ENCODE measurements around the gene SRRD. TPM values are rescaled to one million over a fixed set of nuclear protein-coding genes. Genes with fewer than 3 reads are reported as not detected.
"Not testable (repeated sequence)": the region's sequence is repeated elsewhere in the genome, so short reads cannot be mapped to it uniquely, and the experiment has no call there.

Gene SRRD
- total RNA-seq, 2 experiments from 2014 or later = 17.9 to 19.1 TPM

DNA sequence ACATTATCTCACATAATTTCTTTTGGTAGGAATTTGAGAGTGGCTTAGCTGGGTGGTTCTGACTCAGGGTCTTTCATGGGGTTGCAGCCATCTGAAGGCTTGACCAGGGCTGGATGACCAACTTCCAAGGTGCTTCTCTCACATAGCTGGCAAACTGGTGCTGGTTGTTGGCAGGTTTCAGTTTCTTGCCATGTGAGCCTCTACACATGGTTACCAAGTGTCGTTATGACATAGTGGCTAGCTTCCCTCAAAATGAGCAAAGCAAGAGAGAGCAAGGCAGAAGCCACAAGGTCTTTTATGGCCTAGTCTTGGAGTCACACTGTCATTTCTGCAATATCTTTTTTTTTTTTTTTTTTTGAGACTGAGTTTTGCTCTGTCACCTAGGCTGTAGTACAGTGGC, 32.8 kb downstream of the SRRD start:
- peaks cover 24% of the 10 kb centered on the region for H3K4me1 Mint-ChIP-seq
- no peaks in the 10 kb centered on the region for H3K27me3 Mint-ChIP-seq
- DNase-seq = no peak
- ChIA-PET POLR2A (interaction anchor here (0.7 kb wide), 1 partner anchor 93 kb away, joined by 3 read pairs; no protein-coding TSS in a partner anchor), CTCF (interaction anchor here (0.6 to 1.4 kb wide), 7 partner anchors 9 to 158 kb away, joined by 3 to 10 read pairs (median 4); no protein-coding TSS in a partner anchor)
- no peak overlapping the region for H3K27ac Mint-ChIP-seq
- H3K36me3 Mint-ChIP-seq (ENCODE audit: low read depth) = peaks cover 3% of the 10 kb centered on the region
- no peaks in the 10 kb centered on the region for H3K9me3 Mint-ChIP-seq
- no peak overlapping the region for H3K4me3 Mint-ChIP-seq

GRCh38 chr22:26517429-26517828, 33.8 kb downstream of the SRRD start:
- DNase-seq = no peak
- CTCF ChIA-PET = no interaction called here
- H3K9me3 Mint-ChIP-seq = no peaks in the 10 kb centered on the region
- H3K27me3 Mint-ChIP-seq = no peaks in the 10 kb centered on the region
- no peaks in the 10 kb centered on the region for H3K36me3 Mint-ChIP-seq (ENCODE audit: low read depth)
- peaks cover 18% of the 10 kb centered on the region for H3K4me1 Mint-ChIP-seq
- POLR2A ChIA-PET = interaction anchor here (0.7 kb wide), 1 partner anchor 47 kb away, joined by 3 read pairs; no protein-coding TSS in a partner anchor
- no peak overlapping the region for H3K27ac Mint-ChIP-seq
- H3K4me3 Mint-ChIP-seq = no peak overlapping the region

GRCh38 chr22:26522012-26522411, 38.3 kb downstream of the SRRD start:
- Mint-ChIP-seq H3K4me1 (no peaks in the 10 kb centered on the region), H3K4me3 (no peak overlapping the region), H3K36me3 (ENCODE audit: low read depth) (peaks cover 14% of the 10 kb centered on the region), H3K27ac (no peak overlapping the region), H3K27me3 (no peaks in the 10 kb centered on the region), H3K9me3 (no peaks in the 10 kb centered on the region)
- POLR2A ChIA-PET = interaction anchor here (0.7 kb wide), 1 partner anchor 27 kb away, joined by 4 read pairs; no protein-coding TSS in a partner anchor
- no peak for DNase-seq
- CTCF ChIA-PET = interaction anchor here (1.2 to 1.3 kb wide), 2 partner anchors 11 to 18 kb away, joined by 3 read pairs; no protein-coding TSS in a partner anchor

DNA sequence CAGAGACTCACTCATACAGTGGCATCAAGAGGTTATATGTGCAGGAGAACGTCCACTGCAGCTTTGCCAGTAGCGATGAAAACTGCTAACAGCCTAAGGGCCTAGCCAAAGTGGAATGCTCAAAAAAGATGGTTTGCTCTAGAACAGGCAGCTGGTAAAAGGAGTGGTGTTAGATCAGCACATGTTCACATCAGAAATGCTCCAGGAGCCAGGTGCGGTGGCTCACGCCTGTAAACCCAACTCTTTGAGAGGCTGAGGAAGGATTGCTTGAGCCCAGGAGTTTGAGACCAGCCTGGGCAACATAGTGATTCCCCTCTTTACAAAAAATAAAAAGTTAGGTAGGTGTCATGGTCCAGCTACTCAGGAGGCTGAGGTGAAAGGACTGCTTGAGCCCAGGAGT, 38.9 kb downstream of the SRRD start:
- ChIA-PET POLR2A (no interaction called here), CTCF (interaction anchor here (1.2 to 1.9 kb wide), 3 partner anchors 10 to 19 kb away, joined by 3 to 5 read pairs (median 3); no protein-coding TSS in a partner anchor)
- DNase-seq = no peak
- Mint-ChIP-seq H3K36me3 (ENCODE audit: low read depth) (peaks cover 14% of the 10 kb centered on the region), H3K4me3 (no peak overlapping the region), H3K27ac (no peak overlapping the region), H3K4me1 (no peaks in the 10 kb centered on the region), H3K27me3 (no peaks in the 10 kb centered on the region), H3K9me3 (no peaks in the 10 kb centered on the region)

DNA sequence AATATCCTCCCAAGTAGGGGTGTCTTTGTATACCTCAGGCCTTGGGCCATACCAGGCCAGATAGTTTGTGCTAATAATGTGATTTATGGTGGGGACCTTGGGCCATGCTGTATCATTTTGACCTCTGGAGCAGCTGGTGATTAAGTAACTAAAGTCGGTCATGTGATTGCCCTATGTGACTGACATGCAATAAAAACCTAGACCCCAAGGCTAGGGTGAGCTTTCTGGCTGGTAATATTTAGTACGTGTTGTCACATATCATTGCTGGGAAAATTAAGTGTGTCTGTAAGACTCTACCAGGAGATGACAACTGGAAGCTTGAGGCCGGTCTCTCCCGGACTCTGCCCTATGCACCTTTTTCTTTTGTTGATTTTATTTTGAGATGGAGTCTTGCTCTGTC, 41.2 kb downstream of the SRRD start:
- DNase-seq = no peak
- ChIA-PET CTCF (interaction anchor here (0.5 to 0.8 kb wide), 4 partner anchors 8 to 1076 kb away, joined by 3 to 4 read pairs (median 4); no protein-coding TSS in a partner anchor), POLR2A (no interaction called here)
- H3K9me3 Mint-ChIP-seq = no peaks in the 10 kb centered on the region
- H3K27ac Mint-ChIP-seq = no peak overlapping the region
- no peaks in the 10 kb centered on the region for H3K27me3 Mint-ChIP-seq
- H3K4me3 Mint-ChIP-seq = no peak overlapping the region
- peaks cover 15% of the 10 kb centered on the region for H3K36me3 Mint-ChIP-seq (ENCODE audit: low read depth)
- H3K4me1 Mint-ChIP-seq = no peaks in the 10 kb centered on the region

GRCh38 chr22:26525946-26526564, 42.4 kb downstream of the SRRD start:
- POLR2A ChIA-PET = no interaction called here
- no peaks in the 10 kb centered on the region for H3K4me1 Mint-ChIP-seq

GRCh38 chr22:26527167-26527566, 43.5 kb downstream of the SRRD start:
- CTCF ChIA-PET = interaction anchor here (0.6 kb wide), 1 partner anchor 58 kb away, joined by 3 read pairs; no protein-coding TSS in a partner anchor
- Mint-ChIP-seq H3K9me3 (no peaks in the 10 kb centered on the region), H3K36me3 (ENCODE audit: low read depth) (peaks cover 22% of the 10 kb centered on the region), H3K27me3 (no peaks in the 10 kb centered on the region), H3K4me1 (no peaks in the 10 kb centered on the region), H3K27ac (no peak overlapping the region), H3K4me3 (no peak overlapping the region)
- no peak for DNase-seq
- POLR2A ChIA-PET = no interaction called here

More at GRCh38 chr22:26525946-26526564, 42.4 kb downstream of the SRRD start:
- Mint-ChIP-seq H3K9me3 (no peaks in the 10 kb centered on the region), H3K27ac (no peak overlapping the region), H3K27me3 (no peaks in the 10 kb centered on the region), H3K4me3 (no peak overlapping the region), H3K36me3 (ENCODE audit: low read depth) (peaks cover 20% of the 10 kb centered on the region)
- CTCF ChIA-PET = no interaction called here
- no peak for DNase-seq

DNA sequence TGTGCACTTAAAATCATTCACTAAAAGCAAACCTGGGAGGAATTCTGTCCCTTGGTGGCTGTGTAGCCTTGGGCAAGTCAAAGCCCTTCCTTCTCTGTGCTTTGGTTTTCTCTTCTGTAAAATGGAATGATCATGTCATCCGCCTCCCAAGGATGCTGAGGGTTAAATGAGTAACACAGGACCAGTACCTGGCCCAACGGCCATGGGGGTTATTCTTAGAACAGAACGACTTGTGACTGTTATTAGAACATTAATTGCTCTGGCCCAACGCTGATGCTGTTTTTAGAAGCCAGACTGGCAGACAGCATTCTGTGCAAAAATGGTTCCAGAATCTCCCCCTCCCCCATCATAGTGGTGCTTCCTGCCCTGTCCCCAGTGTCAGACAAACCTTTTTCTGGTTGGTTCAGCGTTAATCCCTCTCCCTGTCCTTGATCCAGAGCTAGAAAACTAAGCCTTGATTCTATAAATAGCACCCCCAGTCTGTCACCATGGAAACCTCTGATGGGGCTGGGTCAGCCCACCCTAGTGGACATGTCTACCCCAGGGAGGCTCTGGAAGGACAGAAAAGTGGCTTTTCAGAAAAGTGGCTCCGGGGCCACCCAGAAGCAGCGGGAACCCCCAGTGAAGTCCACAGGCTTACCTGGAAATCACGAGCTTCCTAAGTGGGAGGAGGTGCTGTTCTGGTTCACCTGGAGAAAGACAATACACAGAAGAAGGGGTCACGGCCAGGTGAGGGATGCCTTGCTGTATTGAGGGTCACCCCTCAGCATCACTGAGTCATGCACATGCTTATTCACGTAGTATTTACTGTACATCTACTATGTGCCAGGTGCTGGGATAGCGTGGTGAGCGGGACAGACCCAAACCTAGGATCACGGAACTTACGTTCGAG, 44.1 kb downstream of the SRRD start:
- Mint-ChIP-seq H3K4me3 (no peak overlapping the region), H3K4me1 (peaks cover 4% of the 10 kb centered on the region), H3K36me3 (ENCODE audit: low read depth) (peaks cover 23% of the 10 kb centered on the region), H3K9me3 (no peaks in the 10 kb centered on the region), H3K27ac (no peak overlapping the region), H3K27me3 (no peaks in the 10 kb centered on the region)
- no peak for DNase-seq
- ChIA-PET POLR2A (no interaction called here), CTCF (no interaction called here)

DNA sequence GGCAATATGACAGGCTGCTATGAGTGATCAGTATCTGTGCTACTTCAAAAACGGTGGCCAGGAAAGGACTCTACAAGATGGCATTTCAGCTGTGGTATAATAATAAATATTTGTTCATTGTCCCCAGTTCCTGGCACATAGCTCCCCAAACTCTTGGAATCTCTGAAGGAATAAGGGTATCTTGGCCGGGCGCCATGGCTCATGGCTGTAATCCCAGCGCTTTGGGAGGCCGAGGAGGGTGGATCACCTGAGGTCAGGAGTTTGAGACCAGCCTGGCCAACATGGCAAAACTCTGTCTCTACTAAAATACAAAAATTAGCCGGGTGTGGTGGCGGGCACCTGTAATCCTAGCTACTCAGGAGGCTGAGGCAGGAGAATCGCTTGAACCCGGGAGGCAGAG, 44.8 kb downstream of the SRRD start:
- H3K36me3 Mint-ChIP-seq (ENCODE audit: low read depth) = peaks cover 24% of the 10 kb centered on the region

DNA sequence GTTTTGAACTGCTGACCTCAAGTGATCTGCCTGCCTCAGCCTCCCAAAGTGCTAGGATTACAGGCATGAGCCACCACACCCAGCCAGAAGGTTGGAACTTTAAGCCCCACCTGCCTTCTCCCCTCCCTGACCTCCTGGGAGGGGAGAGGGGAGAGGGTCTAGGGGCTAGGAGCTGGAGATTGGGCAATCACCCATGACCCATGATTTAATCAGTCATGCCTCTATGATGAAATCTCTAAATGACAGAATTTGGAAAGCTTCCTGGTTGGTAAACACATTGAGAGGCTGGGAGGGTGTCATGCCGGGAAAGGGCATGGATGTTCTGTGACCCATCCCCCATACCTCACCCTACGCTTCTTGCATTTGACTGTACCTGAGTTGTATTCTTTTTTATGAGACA, 45.7 kb downstream of the SRRD start:
- Mint-ChIP-seq H3K36me3 (ENCODE audit: low read depth) (peaks cover 26% of the 10 kb centered on the region), H3K4me3 (no peak overlapping the region), H3K27ac (no peak overlapping the region), H3K9me3 (no peaks in the 10 kb centered on the region), H3K27me3 (no peaks in the 10 kb centered on the region), H3K4me1 (peaks cover 4% of the 10 kb centered on the region)
- ChIA-PET POLR2A (no interaction called here), CTCF (no interaction called here)
- DNase-seq = no peak

More for the DNA sequence above, 44.8 kb downstream of the SRRD start:
- H3K27me3 Mint-ChIP-seq, POLR2A ChIA-PET, CTCF ChIA-PET, H3K4me1 Mint-ChIP-seq, H3K4me3 Mint-ChIP-seq, DNase-seq, H3K9me3 Mint-ChIP-seq, H3K27ac Mint-ChIP-seq: not testable (repeated sequence)

GRCh38 chr22:26534171-26534855, 50.6 kb downstream of the SRRD start:
- Mint-ChIP-seq H3K9me3 (no peaks in the 10 kb centered on the region), H3K4me1 (peaks cover 6% of the 10 kb centered on the region), H3K27me3 (no peaks in the 10 kb centered on the region), H3K4me3 (no peak overlapping the region), H3K36me3 (ENCODE audit: low read depth) (peaks cover 23% of the 10 kb centered on the region), H3K27ac (no peak overlapping the region)
- ChIA-PET CTCF (interaction anchor here (1.0 to 1.4 kb wide), 2 partner anchors 10 to 67 kb away, joined by 3 to 6 read pairs; no protein-coding TSS in a partner anchor), POLR2A (no interaction called here)
- DNase-seq = no peak

- Mint-ChIP-seq H3K4me3 (no peak overlapping the region), H3K27ac (no peak overlapping the region), H3K27me3 (no peaks in the 10 kb centered on the region), H3K9me3 (no peaks in the 10 kb centered on the region), H3K4me1 (peaks cover 6% of the 10 kb centered on the region), H3K36me3 (ENCODE audit: low read depth) (peaks cover 22% of the 10 kb centered on the region)
- ChIA-PET POLR2A (no interaction called here), CTCF (interaction anchor here (0.9 to 2.6 kb wide), 5 partner anchors 9 to 108 kb away, joined by 3 to 7 read pairs (median 5); no protein-coding TSS in a partner anchor)
- no peak for DNase-seq
These were observed 51.4 kb downstream of the SRRD start for GRCh38 chr22:26534874-26535602.
